ENCODE data around the gene CER1.

- TF ChIP-seq POLR2A (IDR thresholded peaks at IDR 0.05), result no peak
- TF ChIP-seq CTCF (IDR thresholded peaks at IDR 0.05), result no peak
- no peak for TF ChIP-seq POLR2AphosphoS5 (IDR thresholded peaks at IDR 0.05)
Observed at GRCh38 chr9:14690948-14691730, 31.4 kb downstream of the CER1 start.

All from gastroesophageal sphincter (tissue), 3 donors.